HG02642 (cell line): Measurements from ENCODE around the gene SLC25A52.
"Not testable (repeated sequence)": the region's sequence is repeated elsewhere in the genome, so short reads cannot be mapped to it uniquely, and the experiment has no call there.

Experiments
- ATAC-seq: cut with Tn5 transposase; IDR thresholded peaks from one replicate; pipeline ENCODE4 v1.9.1; 2021; ENCODE audit warnings: mild to moderate bottlenecking; ENCODE audit not compliant: unreplicated experiment, poor library complexity

SLC25A52 gene, protein sequence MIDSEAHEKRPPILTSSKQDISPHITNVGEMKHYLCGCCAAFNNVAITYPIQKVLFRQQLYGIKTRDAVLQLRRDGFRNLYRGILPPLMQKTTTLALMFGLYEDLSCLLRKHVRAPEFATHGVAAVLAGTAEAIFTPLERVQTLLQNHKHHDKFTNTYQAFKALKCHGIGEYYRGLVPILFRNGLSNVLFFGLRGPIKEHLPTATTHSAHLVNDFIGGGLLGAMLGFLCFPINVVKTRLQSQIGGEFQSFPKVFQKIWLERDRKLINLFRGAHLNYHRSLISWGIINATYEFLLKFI

DNA sequence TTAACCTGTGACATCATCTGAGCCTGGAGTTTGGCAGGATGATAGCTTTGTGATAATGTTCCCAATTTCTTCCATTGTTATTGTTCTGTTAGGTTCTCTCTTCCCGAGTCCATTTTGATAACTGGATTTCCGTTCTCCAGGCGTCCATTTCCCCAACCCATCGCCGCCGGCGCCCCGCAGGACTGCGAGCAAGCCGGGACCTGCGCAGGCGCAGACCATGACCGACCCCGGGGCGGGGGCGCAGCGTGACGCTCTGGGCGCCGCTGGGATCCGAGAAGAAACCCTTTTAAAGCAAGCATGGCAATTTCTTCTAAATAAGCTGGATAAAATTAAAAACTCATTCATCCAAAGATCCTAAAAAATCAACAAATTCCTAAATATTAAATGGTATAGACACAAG is at the start of gene SLC25A52:
Gene SLC25A52 (minus strand): TSS at position 186 of the 400 bp plus-strand sequence. CDS start 219 bp downstream, outside the sequence.
- no peak for ATAC-seq

DNA sequence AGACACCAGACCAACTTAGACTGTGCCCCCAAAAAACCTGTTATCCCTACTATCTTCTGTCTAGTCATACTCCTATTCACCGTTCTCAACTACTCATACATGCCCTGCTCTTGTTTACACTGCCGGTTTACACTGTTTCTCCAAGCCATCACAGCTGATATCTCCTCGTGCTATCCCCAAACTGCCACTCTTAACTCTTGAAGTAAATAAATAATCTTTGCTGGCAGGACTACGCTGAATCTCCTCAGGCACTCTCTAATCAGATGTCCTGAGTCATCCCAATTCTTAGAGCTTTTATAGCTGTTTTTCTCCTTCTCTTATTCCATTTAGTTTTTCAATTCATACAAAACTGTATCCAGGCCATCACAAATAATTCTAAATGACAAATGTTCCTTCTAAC is 48.4 kb upstream of the SLC25A52 start:
- ATAC-seq = not testable (repeated sequence)

DNA sequence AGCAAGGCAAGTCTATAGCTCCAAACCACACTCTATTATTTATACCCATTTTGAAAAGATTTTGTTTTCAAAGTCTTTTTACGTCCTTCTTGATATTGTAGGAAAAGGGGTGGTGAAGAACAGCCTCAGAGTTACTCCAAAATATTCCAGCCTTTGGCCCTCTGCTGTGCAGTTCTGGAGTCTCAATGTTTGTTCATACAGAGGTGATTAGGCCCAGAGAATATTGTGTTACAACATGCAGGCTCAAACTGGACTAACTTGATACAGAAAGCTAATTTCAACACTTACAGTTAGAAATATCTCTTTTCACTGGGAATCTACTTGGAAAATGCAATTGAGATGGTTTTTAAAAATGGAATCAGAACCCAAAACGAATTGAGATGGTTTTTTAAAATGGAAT is 40.4 kb upstream of the SLC25A52 start:
- no peak for ATAC-seq

DNA sequence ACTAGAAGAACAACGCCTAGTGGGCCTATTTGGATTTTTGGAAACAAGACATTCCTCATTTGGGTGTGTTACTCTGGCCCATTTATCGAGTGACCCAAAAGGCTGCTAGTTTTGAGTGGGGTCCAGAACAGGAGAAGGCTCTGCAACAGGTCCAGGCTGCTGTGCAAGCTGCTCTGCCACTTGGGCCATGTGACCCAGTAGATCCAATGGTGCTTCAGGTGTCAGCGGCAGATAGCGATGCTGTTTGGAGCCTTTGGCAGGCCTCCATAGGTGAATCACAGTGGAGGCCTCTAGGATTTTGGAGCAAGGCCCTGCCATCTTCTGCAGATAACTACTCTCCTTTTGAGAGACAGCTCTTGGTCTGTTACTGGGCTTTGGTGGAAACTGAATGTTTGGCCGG is 38.6 kb upstream of the SLC25A52 start:
- ATAC-seq = not testable (repeated sequence)

DNA sequence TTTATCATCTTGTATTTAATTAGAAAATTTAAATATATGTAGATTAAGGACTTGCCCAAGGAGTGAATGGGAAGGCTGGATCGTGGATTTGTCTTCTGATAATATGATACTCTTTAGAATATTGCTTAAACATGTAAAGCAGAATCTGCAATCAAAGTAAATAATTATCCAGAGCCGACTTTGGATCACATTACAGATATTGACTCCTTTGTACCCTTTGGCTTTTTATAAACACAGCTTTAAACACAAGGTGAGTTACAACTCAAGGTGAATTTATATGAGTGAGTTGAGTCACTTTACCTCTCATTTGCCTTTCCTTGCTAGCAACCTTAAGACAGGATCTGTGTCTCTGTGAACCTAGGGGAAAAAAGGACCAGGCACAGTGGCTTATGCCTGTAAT is 37.7 kb upstream of the SLC25A52 start:
- ATAC-seq = no peak

DNA sequence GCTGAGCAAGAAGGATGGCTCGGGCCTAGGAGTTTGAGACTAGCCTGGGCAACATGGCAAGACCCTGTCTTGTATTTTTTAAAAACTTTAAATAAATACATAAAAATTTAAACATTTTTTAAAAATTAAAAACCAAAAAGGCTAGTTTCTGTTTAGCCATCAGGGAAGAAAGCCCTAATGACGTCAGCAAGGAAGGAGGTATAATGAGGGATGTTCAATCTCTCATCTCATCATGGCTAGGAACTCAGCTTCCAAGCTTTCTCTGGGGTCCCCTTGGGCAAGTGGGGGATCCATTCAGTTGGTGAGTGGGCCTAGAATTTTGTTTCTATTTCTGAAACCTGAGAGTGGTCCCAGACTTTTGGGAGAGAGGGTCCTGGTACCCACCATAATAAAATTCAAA is 35.1 kb upstream of the SLC25A52 start:
- no peak for ATAC-seq

DNA sequence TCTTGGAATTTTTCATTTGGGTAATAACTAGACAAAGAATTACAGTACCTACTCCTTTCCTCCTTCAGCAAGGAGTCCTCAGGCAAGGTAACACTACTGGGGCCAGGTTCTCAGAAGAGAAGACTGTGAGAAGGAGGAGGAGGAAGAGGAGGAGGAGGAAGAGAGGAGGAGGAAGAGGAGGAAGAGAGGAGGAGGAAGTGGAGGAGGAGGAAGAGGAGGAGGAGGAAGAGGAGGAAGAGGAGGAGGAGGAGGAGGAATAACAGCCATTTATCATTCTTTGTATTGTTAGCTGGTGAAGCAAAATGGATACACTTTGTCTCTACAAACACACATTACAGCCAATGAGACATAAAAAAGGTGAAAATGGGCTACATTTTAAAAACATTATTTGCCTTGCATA is 32.9 kb upstream of the SLC25A52 start:
- ATAC-seq = no peak

DNA sequence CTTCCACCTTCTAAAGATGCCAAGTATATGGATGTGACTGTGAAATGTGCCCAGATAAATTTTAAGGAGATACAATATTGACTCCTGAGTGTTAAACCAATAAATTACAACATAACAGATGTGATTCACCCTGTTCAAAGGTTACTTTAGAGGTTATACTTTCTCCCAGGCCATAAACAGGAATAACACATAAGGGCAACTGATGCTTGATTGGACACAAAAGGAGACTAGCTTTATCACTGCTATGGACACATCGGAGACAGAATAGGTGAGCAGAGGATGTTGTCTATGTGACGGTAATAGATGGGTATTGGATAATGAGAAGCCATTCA is 31.9 kb upstream of the SLC25A52 start:
- ATAC-seq = peak; percentile 2

DNA sequence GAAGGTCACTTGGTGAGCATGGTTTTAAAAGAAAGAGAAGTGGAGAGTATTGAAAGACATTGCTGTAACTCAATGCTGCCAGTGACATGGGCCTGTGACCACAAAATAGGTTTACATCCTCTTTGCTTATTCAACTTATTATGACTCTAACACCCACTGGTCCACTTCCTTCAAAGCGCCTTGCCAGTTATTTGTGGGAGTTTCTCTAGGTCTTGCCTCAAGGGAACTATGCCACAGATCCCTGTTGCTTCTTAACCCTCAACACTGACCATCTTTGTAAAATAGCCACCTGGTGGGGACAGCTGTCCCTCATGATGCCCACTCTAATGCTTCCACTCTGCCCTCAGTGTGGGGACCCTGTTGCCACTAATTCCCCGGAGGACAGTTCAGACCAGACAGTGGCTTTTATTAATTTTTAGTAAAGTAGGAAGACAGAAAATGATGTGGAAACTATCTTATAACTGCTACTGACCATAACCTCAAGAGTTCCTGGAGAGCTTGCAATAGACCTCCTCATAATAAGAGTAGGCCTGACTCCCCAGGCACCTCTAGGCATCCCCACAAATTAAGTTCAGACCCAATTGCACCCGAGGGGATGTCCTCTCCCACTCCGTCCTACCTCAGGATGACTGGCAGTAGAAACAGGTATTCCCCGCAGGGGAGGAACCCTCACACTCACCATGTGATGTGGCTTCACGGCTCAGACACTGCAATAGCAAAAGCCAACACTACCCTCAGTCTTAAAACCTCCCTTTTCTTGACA is 31.3 kb upstream of the SLC25A52 start:
- peak; percentile 88 for ATAC-seq

DNA sequence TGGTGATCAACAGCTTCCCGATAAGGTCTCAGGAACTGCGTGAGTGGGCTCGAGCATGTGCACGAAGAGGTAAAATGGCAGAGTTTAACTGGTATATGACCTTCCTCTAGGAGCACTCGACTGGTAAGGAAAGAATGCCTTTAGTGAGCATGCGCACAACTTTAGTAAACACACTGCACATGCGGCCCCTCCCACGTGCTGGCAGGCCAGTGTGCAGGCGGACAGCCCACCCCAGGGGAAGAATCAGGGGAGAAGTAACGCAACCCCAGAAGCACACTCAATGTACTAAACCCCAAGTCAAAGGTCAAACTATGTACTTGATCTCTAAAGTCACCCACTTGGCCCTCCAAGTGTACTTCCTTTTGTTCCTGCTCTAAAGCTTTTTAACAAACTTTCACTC is 28.7 kb upstream of the SLC25A52 start:
- ATAC-seq = no peak

DNA sequence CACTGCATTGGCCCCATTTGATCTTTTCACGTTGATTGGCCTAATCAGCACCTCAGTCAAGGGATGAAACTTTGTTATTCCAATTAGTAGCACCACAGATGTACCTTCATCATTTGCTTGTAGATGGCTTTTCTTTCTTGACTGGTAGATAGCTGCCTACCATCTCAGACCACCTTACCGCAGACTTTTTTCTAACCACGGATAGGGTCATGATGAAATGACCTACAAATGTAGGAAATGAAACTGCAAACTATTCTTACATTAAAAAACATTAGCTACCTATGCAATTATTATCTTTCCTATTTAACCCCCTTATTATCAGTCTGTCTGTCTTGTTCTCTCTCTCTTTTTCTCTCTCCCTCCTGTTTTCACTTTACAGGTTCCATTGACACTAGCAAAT is 22.4 kb upstream of the SLC25A52 start:
- ATAC-seq = no peak

DNA sequence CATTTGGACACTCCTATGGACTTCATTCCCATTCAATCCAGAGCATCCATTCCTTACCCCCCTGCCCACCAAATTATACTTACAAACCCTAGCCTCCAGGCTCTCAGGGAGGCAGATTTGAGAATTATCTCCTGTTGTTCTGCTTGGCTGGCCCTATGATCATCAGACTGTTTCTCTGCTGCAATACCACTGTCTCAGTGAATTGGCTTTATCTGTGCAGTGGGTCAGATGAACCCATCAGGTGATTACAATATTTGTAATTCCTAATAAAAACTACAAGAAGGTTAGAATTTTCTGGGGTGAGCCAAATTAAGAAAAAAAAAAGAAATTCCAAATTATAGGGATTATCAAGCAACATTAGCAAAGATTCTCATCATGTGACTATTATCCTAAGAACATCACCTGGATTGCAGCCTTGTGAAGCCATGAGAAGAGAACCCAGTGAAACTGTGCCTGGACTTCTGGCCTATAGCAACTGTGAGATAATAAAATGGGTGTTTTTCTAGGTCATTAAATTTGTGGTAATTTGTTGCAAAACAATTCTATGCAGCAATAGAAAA is 17.8 kb upstream of the SLC25A52 start:
- no peak for ATAC-seq

DNA sequence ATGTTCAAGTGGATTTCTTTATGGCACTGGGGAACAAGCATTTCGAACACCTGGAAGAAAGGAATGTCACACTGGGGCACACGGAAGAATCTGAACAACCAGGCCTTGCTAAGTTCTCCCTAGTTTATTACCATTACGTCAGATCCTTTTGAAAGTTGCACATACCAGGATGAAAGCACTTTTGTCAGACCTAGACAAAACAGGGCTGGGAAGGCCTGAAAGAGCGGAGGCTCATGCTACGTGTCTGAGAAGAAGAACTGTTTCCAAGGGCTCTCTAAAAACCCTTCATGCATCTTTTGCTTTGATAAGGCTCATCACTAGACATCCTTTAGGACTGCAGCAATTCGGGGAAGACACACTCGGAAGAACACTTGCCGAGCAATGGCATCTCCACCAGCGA is 15.4 kb upstream of the SLC25A52 start:
- no peak for ATAC-seq

DNA sequence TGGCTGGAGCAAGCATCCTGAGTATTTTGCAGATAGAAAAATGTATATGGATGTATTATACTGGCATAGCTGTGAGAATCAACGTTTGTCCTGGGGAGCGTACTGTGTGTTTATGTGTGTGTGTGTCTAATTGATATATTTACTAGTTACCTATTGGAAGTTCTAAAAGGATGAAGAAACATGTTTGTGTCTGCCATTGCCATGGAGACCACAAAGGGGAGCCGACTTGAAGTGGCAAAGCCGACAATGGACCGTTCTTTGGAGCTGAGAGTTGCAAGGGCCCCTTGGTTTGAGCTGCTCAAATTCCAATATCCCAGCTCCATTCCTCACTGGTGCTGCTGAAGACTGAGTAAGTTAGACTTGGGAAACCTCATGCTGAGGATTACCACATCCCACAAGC is 14.3 kb upstream of the SLC25A52 start:
- no peak for ATAC-seq

DNA sequence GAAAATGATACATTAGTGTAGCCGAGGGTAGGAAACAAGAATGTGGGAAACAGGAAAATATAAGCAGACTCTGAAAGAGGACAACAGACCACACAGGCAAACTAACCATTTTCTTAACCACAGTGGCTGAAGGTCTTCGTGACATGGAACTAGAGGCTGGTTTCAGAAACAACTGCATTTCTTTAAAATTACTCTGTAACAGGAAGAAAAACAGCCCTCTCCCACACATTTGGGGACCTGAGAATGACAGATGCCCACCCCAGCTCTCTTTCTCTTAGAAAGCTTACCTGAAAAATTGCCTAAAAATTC is 13.8 kb upstream of the SLC25A52 start:
- ATAC-seq = peak; percentile 67

DNA sequence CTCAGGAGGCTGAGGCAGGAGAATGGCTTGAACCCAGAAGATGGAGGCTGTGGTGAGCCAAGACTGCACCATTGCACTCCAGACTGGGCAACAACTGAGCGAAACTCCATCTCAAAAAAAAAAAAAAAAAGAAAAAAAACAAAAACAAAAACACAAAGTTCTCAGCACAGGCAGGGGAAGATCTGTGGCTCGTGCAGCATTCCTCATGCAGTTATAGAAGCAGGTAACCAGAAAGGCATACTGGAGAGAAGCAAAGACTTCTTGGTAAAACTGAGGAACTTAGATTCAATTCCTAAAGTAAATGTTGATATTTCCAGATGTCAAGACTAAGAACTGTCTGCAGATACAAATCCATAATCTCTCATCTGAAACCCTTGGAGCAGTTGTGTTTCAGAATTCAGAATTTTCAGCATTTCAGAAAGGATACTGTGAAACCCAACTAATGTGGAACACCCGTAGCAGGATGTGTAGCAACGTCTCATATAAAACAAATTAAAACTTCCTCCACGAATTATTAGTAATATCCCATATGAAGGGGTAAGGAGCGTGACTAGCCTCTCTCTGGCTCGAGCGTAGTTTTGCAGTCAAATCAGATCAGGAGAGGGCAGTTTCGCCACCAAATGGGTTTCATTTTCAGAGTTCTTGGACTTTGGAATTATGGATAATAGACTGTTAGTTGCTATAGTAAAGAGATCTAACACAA is 13.2 kb upstream of the SLC25A52 start:
- ATAC-seq = peak; percentile 19

DNA sequence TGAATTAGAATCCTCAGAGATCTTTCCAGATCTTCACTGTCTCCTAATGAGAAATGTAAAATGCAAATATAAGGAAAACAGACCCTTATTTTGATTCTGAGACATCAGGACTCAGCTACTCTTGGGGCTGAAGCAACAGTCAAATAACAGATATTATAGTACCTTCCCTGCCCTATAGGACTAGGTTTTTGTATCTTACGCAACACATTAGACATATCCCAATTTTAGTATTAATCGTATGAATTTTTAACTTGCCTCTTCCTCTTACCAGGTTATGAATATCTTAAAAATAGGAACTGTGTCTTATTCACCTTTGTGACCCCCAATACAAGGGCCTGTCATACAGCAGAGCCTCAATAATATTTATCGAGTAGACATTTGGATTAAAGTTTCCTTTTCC is 12.0 kb upstream of the SLC25A52 start:
- no peak for ATAC-seq

DNA sequence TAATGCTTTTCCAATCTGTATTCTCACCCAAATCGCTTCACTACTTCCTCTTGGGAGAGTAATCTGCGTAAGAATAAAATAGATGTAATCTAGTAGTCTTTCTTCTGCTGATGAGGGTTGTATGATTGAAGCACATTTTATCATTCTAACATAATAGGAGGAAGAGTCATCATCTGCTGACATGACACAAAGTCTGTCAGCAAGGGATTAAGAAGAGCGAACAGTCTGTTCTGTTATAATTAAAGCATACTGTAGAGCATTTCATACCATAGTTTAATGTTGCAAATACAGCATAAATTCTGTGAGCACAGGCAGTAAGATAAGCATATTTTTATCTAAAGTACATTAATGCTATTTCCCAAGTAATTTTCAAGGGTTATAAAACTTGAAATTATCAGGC is 10.4 kb downstream of the SLC25A52 start:
- no peak for ATAC-seq

DNA sequence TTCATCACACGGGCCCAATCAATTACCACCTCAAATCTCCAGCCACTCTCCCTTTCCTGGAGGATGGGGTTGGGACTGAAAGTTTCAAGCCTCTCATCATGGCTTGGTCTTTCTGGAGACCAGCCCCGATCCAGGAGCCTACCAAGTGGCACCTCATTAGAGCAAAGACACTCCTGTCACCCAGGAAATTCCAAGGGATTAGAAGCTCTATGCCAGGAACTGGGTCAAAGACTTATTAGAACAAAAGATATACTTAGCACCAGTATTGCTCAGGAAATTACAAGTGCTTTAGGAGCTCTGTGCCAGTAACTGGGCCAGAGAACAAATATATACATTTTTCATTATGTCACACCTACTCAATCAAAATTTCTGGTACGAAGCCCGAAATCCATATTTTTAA is 14.3 kb downstream of the SLC25A52 start:
- no peak for ATAC-seq

DNA sequence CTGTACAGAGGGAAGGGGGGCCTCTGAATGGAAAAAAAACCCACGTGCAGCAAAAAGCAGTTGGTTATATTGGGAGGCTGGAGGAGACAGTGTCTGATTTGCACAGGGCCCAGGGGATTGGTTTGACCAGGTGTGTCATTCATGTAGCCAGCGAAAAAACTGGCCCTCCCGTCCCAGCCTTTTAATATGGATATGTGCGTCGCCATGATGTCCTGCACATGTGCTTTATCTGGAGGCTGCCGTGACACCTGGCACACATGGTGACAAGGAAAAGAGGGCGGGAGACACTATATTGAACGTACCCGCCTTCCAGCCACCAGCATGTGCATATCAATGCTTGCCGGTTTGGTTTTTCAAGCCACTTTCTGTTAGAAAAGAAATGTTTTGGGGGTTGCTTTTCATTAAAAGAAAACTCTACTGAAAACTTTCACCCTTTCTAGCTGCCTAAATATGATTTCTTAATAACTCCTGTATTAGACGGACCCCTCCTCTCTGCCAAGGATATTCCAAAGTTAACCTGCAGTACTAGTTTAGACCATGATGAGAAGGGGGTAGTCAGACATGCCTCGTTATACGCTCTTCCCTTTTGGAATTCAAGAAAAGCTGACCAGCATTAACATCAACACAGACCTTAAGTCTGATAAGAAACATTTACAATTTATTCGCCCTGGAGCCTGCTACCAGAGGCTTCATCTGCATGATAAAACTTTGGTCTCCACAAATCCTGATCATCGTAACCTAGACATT is 16.2 kb downstream of the SLC25A52 start:
- ATAC-seq = no peak

DNA sequence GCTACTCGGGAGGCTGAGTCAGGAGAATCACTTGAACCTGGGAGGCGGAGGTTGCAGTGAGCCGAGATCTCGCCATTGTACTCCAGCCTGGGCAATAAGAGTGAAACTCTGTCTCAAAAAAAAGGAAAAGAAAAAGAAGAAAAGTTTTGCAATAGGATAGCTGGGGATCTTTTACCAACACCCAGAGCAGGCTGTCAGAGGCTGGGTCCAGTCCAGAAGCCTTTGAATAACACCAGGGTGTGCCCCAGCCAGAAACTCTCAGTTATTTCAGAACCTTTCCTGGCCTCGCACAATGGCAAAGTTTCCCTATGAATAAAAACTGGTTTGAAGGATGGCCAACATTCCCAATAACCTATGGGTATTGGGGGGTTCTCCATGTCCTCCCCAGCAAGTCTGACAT is 17.1 kb downstream of the SLC25A52 start:
- not testable (repeated sequence) for ATAC-seq
